SIG-M5 (cell line): ENCODE data around the gene WDR5B.
"Not testable (repeated sequence)": the region's sequence is repeated elsewhere in the genome, so short reads cannot be mapped to it uniquely, and the experiment has no call there.

ENCODE experiments used
- DNase-seq: peaks from one replicate; lab custom pipeline; 2025; lab: John Stamatoyannopoulos, UW

WDR5B gene

GRCh38 chr3:122415762-122416654 is at the start of gene WDR5B:
Gene WDR5B, minus strand, starts transcription at chr3:122416062. Its CDS starts 534 bp downstream, at chr3:122415528.
- DNase-seq: no peak

- no peak for DNase-seq
These were observed 48.8 kb upstream of the WDR5B start for GRCh38 chr3:122464659-122465058.

- DNase-seq: no peak
These were observed 46.5 kb upstream of the WDR5B start for GRCh38 chr3:122462406-122462805.

GRCh38 chr3:122461806-122462205 is 45.9 kb upstream of the WDR5B start:
- no peak for DNase-seq

GRCh38 chr3:122458992-122459391 is 43.1 kb upstream of the WDR5B start:
- no peak for DNase-seq

- no peak for DNase-seq
These were observed 41.8 kb upstream of the WDR5B start for GRCh38 chr3:122457706-122458105.

- DNase-seq: no peak
These were observed 40.2 kb upstream of the WDR5B start for GRCh38 chr3:122456074-122456473.

- no peak for DNase-seq
These were observed 35.5 kb upstream of the WDR5B start for GRCh38 chr3:122451371-122451770.

- not testable (repeated sequence) for DNase-seq
These were observed 32.4 kb upstream of the WDR5B start for GRCh38 chr3:122448218-122448617.

GRCh38 chr3:122444491-122444887 is 28.6 kb upstream of the WDR5B start:
- not testable (repeated sequence) for DNase-seq

GRCh38 chr3:122443762-122444490 is 28.1 kb upstream of the WDR5B start:
- not testable (repeated sequence) for DNase-seq

- no peak for DNase-seq
These were observed 27.2 kb upstream of the WDR5B start for GRCh38 chr3:122443090-122443489.

GRCh38 chr3:122435950-122436349 is 20.1 kb upstream of the WDR5B start:
- DNase-seq: no peak

- no peak for DNase-seq
These were observed 14.5 kb upstream of the WDR5B start for GRCh38 chr3:122430371-122430770.

- DNase-seq: no peak
These were observed 12.1 kb upstream of the WDR5B start for GRCh38 chr3:122427857-122428471.

GRCh38 chr3:122421836-122422235 is 6.0 kb upstream of the WDR5B start:
- DNase-seq: no peak

- DNase-seq: no peak
These were observed 5.2 kb upstream of the WDR5B start for GRCh38 chr3:122421101-122421500.

- no peak for DNase-seq
These were observed 1.1 kb upstream of the WDR5B start for GRCh38 chr3:122416966-122417365.

- DNase-seq: no peak
These were observed 638 bp downstream of the WDR5B start for GRCh38 chr3:122415104-122415744.

GRCh38 chr3:122414391-122414790 is 1.5 kb downstream of the WDR5B start:
- DNase-seq: no peak

- DNase-seq: no peak
These were observed 5.2 kb downstream of the WDR5B start for GRCh38 chr3:122410639-122411038.

GRCh38 chr3:122410111-122410510 is 5.8 kb downstream of the WDR5B start:
- DNase-seq: no peak
